HepG2 (cell line): ENCODE measurements around the gene BAHCC1. TPM values are rescaled to one million over a fixed set of nuclear protein-coding genes. Genes with fewer than 3 reads are reported as not detected.
A peak's percentile ranks its signal among the peaks of the same experiment; 100 is the strongest.

Experiments used
- FOSL2 ChIP-seq: sonication (generic); formaldehyde crosslinking; IDR thresholded peaks from 2 replicates; pipeline ENCODE4 v1.4.0; 2020; ENCODE audit warnings: missing genetic modification reagents
- GABPB1 ChIP-seq: IDR thresholded peaks from 2 replicates; pipeline ENCODE4 v1.6.1; 2016; ENCODE audit warnings: mild to moderate bottlenecking, missing genetic modification reagents, moderate library complexity, missing compliant biosample characterization
- HNRNPL ChIP-seq: fragments of 200-400 bp; formaldehyde crosslinking; IDR thresholded peaks from 2 replicates; pipeline ENCODE4 v1.6.1; 2017; ENCODE audit warnings: mild to moderate bottlenecking, low read depth, low read length
- MTF2 ChIP-seq: sonication (generic); formaldehyde crosslinking; IDR thresholded peaks from 2 replicates; pipeline ENCODE4 v1.5.0; 2020; ENCODE audit warnings: missing genetic modification reagents, borderline replicate concordance
- RARA ChIP-seq: IDR thresholded peaks from 2 replicates; pipeline ENCODE4 v1.6.1; 2016; ENCODE audit warnings: missing genetic modification reagents, missing compliant biosample characterization
- SAP130 ChIP-seq: IDR thresholded peaks from 2 replicates; pipeline ENCODE4 v1.6.1; 2016; ENCODE audit warnings: low read depth
- SP1 ChIP-seq, 2 experiments: fragments of 450-650 bp in 1 of 2; sonication (generic) in 1 of 2; formaldehyde crosslinking in 1 of 2; IDR thresholded peaks; 2 replicates each; pipeline versions ENCODE4 v1.4.0 to v1.6.1; 2016 to 2020; ENCODE audit warnings: missing genetic modification reagents in 1 of 2
- ZMYM3 ChIP-seq: sonication (generic); formaldehyde crosslinking; IDR thresholded peaks from 2 replicates; pipeline ENCODE4 v1.5.1; 2020; ENCODE audit warnings: mild to moderate bottlenecking, missing genetic modification reagents
- ZNF713 ChIP-seq: sonication (generic); formaldehyde crosslinking; IDR thresholded peaks from 2 replicates; pipeline ENCODE4 v1.4.0; 2020; ENCODE audit warnings: mild to moderate bottlenecking, missing genetic modification reagents
- polyA plus RNA-seq, 8 experiments: library from polyadenylated mRNA; depleted of rRNA in 3 of 8; stranded (reverse) in 7 of 8; unstranded in 1 of 8; fragments of >200 nt; fragmentation: Illumina TruSeq in 4 of 8; extraction: Trizol in 4 of 8; gene quantifications; 2 replicates each; pipeline versions ENCODE4 v1.2.1 to v1.2.3, GENCODE V29; 2011 to 2016; ENCODE audit warnings: low read depth in 4 of 8, missing spikeins in 1 of 8, mixed read lengths in 1 of 8; ENCODE audit not compliant: insufficient read depth in 1 of 8
- total RNA-seq, 5 experiments: library from RNA; depleted of rRNA; stranded (reverse); fragments of >200 nt; fragmentation: Illumina TruSeq; extraction: Trizol; gene quantifications; 2 replicates each; pipeline ENCODE4 v1.2.3, GENCODE V29; 2016; ENCODE audit warnings: low read depth in 1 of 5
- TF ChIP-seq, protein P1 (sequence below): sonication (generic); formaldehyde crosslinking; IDR thresholded peaks from 2 replicates; pipeline ENCODE4 v1.5.1; 2020; ENCODE audit warnings: mild to moderate bottlenecking, missing genetic modification reagents, moderate library complexity
- TF ChIP-seq, protein P2 (sequence below): IDR thresholded peaks from 2 replicates; pipeline ENCODE4 v1.6.1; 2016
- TF ChIP-seq, protein P3 (sequence below): sonication (generic); formaldehyde crosslinking; IDR thresholded peaks from 2 replicates; pipeline ENCODE4 v1.5.0; 2020; ENCODE audit warnings: mild to moderate bottlenecking, missing genetic modification reagents
- TF ChIP-seq, protein P4 (sequence below): sonication (generic); formaldehyde crosslinking; IDR thresholded peaks from 2 replicates; pipeline ENCODE4 v1.9.0; 2022; ENCODE audit warnings: missing genetic modification reagents, mild to moderate bottlenecking, borderline replicate concordance
- TF ChIP-seq, protein P5 (sequence below): sonication (generic); formaldehyde crosslinking; IDR thresholded peaks from 2 replicates; pipeline ENCODE4 v1.4.0; 2020; ENCODE audit warnings: missing genetic modification reagents

BAHCC1 gene
- total and polyA plus RNA-seq, 2 of the 13 experiments (the other 11 are each of a cell fraction or from before 2014, with no cell fraction given) = 1.4 to 1.7 TPM

DNA sequence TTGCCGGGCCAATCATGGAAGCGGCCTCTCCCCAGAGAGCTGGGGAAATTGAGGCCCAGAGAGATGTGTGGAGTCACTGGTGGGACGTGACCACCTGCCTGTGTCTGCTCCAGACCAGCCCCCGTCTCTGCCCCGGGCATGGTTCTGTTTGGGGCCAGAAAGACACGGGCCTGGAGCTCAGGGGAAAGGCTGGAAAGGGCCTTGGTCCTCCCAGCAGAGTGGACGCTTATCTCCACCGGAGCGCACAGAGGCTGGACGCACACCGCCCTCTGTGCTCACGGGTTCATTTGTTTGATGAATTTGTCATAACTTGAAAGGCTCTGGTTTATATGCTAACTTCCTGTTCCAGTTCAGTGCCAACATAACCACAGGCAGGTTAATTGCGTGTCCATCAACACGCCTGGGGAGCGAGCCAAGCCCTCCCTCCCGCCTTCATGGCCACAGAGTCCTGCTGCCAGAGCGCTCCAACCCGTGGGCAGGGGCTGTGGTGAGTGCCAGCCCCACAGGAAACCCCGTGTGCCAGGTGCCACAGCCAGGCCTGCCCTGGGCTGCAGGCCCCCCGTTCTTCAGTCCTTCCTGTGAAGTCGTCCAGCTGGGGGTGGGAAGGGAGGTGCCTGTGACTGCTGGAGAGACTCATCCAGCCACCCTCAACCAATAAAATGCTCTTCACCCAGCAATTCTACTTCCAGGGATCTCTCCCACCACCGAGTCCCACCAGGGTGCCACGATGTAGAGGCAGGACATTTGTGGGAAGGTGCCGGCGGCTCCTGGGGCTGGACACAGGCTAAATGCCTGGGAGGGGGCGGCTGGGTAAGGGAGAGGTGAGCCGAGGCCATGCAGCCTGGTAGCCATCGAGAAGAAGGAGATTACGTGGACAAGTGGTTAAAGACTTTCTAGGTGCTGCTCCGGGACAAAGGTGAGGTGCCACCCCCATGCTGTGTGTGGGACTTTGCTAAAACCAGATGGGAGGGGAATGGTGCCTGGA, 29.4 kb upstream of the BAHCC1 start (continued):
- TF ChIP-seq, protein P1, sequence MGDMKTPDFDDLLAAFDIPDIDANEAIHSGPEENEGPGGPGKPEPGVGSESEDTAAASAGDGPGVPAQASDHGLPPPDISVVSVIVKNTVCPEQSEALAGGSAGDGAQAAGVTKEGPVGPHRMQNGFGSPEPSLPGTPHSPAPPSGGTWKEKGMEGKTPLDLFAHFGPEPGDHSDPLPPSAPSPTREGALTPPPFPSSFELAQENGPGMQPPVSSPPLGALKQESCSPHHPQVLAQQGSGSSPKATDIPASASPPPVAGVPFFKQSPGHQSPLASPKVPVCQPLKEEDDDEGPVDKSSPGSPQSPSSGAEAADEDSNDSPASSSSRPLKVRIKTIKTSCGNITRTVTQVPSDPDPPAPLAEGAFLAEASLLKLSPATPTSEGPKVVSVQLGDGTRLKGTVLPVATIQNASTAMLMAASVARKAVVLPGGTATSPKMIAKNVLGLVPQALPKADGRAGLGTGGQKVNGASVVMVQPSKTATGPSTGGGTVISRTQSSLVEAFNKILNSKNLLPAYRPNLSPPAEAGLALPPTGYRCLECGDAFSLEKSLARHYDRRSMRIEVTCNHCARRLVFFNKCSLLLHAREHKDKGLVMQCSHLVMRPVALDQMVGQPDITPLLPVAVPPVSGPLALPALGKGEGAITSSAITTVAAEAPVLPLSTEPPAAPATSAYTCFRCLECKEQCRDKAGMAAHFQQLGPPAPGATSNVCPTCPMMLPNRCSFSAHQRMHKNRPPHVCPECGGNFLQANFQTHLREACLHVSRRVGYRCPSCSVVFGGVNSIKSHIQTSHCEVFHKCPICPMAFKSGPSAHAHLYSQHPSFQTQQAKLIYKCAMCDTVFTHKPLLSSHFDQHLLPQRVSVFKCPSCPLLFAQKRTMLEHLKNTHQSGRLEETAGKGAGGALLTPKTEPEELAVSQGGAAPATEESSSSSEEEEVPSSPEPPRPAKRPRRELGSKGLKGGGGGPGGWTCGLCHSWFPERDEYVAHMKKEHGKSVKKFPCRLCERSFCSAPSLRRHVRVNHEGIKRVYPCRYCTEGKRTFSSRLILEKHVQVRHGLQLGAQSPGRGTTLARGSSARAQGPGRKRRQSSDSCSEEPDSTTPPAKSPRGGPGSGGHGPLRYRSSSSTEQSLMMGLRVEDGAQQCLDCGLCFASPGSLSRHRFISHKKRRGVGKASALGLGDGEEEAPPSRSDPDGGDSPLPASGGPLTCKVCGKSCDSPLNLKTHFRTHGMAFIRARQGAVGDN (CRISPR knock-in tag) = peak; percentile 38
- TF ChIP-seq ZMYM3 (CRISPR knock-in tag) (no peak), ZNF713 (no peak), MTF2 (CRISPR knock-in tag) (no peak; the same call in 1 of the 2 replicates), GABPB1 (CRISPR knock-in tag) (peak; percentile 41; the same call in 1 of the 2 replicates), HNRNPL (0 out of 2 replicates have a peak, but pooled peaks have one; percentile 64), SP1 (IDR thresholded peaks at IDR 0.05) (no peak), SP1 (CRISPR knock-in tag; IDR thresholded peaks at IDR 0.05) (0 out of 2 replicates have a peak, but pooled peaks have one; percentile 27), RARA (CRISPR knock-in tag) (0 out of 2 replicates have a peak, but pooled peaks have one; percentile 28), SAP130 (CRISPR knock-in tag) (peak; percentile 56), FOSL2 (peak; percentile 34)
- TF ChIP-seq, protein P2, sequence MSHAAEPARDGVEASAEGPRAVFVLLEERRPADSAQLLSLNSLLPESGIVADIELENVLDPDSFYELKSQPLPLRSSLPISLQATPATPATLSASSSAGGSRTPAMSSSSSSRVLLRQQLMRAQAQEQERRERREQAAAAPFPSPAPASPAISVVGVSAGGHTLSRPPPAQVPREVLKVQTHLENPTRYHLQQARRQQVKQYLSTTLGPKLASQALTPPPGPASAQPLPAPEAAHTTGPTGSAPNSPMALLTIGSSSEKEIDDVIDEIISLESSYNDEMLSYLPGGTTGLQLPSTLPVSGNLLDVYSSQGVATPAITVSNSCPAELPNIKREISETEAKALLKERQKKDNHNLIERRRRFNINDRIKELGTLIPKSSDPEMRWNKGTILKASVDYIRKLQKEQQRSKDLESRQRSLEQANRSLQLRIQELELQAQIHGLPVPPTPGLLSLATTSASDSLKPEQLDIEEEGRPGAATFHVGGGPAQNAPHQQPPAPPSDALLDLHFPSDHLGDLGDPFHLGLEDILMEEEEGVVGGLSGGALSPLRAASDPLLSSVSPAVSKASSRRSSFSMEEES (CRISPR knock-in tag) = peak; percentile 54; the same call in 1 of the 2 replicates
- TF ChIP-seq, protein P3, sequence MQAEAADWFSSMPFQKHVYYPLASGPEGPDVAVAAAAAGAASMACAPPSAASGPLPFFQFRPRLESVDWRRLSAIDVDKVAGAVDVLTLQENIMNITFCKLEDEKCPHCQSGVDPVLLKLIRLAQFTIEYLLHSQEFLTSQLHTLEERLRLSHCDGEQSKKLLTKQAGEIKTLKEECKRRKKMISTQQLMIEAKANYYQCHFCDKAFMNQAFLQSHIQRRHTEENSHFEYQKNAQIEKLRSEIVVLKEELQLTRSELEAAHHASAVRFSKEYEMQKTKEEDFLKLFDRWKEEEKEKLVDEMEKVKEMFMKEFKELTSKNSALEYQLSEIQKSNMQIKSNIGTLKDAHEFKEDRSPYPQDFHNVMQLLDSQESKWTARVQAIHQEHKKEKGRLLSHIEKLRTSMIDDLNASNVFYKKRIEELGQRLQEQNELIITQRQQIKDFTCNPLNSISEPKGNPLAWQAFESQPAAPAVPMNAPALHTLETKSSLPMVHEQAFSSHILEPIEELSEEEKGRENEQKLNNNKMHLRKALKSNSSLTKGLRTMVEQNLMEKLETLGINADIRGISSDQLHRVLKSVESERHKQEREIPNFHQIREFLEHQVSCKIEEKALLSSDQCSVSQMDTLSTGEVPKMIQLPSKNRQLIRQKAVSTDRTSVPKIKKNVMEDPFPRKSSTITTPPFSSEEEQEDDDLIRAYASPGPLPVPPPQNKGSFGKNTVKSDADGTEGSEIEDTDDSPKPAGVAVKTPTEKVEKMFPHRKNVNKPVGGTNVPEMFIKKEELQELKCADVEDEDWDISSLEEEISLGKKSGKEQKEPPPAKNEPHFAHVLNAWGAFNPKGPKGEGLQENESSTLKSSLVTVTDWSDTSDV (CRISPR knock-in tag) = 0 out of 2 replicates have a peak, but pooled peaks have one; percentile 15
- TF ChIP-seq, protein P4, sequence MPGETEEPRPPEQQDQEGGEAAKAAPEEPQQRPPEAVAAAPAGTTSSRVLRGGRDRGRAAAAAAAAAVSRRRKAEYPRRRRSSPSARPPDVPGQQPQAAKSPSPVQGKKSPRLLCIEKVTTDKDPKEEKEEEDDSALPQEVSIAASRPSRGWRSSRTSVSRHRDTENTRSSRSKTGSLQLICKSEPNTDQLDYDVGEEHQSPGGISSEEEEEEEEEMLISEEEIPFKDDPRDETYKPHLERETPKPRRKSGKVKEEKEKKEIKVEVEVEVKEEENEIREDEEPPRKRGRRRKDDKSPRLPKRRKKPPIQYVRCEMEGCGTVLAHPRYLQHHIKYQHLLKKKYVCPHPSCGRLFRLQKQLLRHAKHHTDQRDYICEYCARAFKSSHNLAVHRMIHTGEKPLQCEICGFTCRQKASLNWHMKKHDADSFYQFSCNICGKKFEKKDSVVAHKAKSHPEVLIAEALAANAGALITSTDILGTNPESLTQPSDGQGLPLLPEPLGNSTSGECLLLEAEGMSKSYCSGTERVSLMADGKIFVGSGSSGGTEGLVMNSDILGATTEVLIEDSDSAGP (CRISPR knock-in tag) = 0 out of 2 replicates have a peak, but pooled peaks have one; percentile 18
- TF ChIP-seq, protein P5, sequence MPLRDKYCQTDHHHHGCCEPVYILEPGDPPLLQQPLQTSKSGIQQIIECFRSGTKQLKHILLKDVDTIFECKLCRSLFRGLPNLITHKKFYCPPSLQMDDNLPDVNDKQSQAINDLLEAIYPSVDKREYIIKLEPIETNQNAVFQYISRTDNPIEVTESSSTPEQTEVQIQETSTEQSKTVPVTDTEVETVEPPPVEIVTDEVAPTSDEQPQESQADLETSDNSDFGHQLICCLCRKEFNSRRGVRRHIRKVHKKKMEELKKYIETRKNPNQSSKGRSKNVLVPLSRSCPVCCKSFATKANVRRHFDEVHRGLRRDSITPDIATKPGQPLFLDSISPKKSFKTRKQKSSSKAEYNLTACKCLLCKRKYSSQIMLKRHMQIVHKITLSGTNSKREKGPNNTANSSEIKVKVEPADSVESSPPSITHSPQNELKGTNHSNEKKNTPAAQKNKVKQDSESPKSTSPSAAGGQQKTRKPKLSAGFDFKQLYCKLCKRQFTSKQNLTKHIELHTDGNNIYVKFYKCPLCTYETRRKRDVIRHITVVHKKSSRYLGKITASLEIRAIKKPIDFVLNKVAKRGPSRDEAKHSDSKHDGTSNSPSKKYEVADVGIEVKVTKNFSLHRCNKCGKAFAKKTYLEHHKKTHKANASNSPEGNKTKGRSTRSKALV (CRISPR knock-in tag) = peak; percentile 96
- TF ChIP-seq, all 625 proteins: peak for 19
